ENCODE results near the gene KRT28.

DNA sequence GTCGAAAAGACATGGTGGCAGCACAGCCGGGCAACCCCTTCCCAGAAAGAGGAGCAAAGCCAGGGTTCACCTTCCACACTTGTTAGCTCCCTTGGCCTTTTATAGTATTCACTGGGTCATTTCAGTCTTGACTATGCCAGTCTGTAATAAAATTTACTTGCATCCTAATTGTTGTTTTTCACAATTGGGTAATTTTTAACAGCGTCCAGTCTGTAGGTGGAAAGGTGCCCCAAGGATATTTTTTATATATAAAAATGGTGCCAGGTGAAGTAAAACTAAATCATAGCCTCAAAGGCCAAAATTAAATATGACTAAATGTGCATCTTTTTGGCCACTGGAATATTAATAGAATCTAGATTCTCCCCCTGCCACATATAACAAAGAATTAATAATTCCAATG, 27.7 kb downstream of the KRT28 start, which contains the start of gene KRT26:
- TF ChIP-seq BACH2 (CRISPR knock-in tag; IDR thresholded peaks at IDR 0.05; ENCODE audit: borderline replicate concordance), result no peak
- TF ChIP-seq ARNTL (CRISPR knock-in tag; IDR thresholded peaks at IDR 0.05; ENCODE audit: borderline replicate concordance, low read depth), result no peak
- TF ChIP-seq PATZ1 (CRISPR knock-in tag; IDR thresholded peaks at IDR 0.05; ENCODE audit: borderline replicate concordance), result no peak
- TF ChIP-seq ZNF8 (CRISPR knock-in tag; IDR thresholded peaks at IDR 0.05), result no peak
